Posterior vena cava (tissue), 2 donors: Measurements from ENCODE around the gene HHIPL1. TPM values are rescaled to one million over a fixed set of nuclear protein-coding genes. Genes with fewer than 3 reads are reported as not detected.

ENCODE experiments used
- DNase-seq: peaks from one replicate; pipeline ENCODE4 v3.0.0-alpha.2; 2020; ENCODE audit warnings: low spot score
- intact Hi-C, 2 donors: fragments of 100-400 bp; cut with DNase I; formaldehyde crosslinking; loops; one replicate each; pipeline versions ENCODE4 v1.14.1 to v1.14.2; 2022 to 2023
- long read RNA-seq, 2 donors: library from polyadenylated mRNA; unstranded; transcript quantifications; one replicate each; pipeline ENCODE4 v2.0.0, GENCODE V29; 2020 to 2021
- total RNA-seq, 2 donors: library from RNA; stranded (reverse); fragmentation: NEBNext Ultra II Directional; extraction: Animal tissue kit (Norgen Biotek cat#: 25700); gene quantifications; one replicate each; pipeline ENCODE4 v1.2.1, GENCODE V29; 2021
- donor health status: DM: yes; HTN: yes; CAD: no.
- donor health status: DM: yes; HTN: yes; CAD: no.

The HHIPL1 gene
- 10 to 100 TPM; 10.9 to 11.6 TPM for total RNA-seq
- long read RNA-seq, donor 1, full-length matches to known transcripts = 7 of 16 reads
- long read RNA-seq, donor 1, partial matches to known transcripts = 5 of 16 reads
- long read RNA-seq, donor 1, other reads (novel, unspliced or antisense) = 4 of 16 reads
- long read RNA-seq, donor 2, partial matches to known transcripts = 0 of 6 reads
- long read RNA-seq, donor 2, other reads (novel, unspliced or antisense) = 3 of 6 reads

GRCh38 chr14:99644723-99645544, at the start of gene HHIPL1:
HHIPL1 (plus strand) TSS chr14:99645129; CDS start chr14:99645208, 79 bp downstream.
- no peak for DNase-seq
- intact Hi-C loops = no loop called here

GRCh38 chr14:99595524-99595923, 49.4 kb upstream of the HHIPL1 start:
- intact Hi-C loops = no loop called here
- DNase-seq = no peak

DNA sequence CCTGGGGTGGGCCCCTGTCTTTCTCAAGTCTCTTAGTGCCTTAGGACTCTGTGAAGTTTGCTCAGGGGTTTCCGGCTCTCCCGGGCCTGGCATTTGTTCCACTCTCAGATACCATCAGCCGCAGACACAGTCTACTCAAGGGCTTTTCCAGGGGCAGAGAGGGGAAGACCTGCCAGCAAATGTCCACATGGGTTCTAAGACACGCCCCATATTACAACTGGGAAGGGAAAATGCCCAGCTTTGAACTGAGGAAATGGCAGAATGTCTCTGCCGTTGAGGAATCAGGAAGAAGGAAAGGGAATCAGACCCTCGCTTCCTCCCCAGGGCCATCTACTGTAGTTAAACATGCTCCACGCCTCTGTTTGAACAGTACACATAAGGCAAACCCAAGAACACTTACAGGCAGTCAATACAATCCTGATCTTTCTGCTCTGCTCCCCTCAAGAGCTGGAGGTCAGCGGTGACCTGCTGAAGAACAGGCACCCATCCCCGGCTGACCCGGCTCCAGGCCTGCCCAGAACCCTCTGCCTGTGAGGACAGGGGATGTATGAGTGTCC, 48.8 kb upstream of the HHIPL1 start:
- intact Hi-C loops = no loop called here
- DNase-seq = no peak

GRCh38 chr14:99596772-99597171, 48.2 kb upstream of the HHIPL1 start:
- DNase-seq = no peak
- intact Hi-C loops = no loop called here

DNA sequence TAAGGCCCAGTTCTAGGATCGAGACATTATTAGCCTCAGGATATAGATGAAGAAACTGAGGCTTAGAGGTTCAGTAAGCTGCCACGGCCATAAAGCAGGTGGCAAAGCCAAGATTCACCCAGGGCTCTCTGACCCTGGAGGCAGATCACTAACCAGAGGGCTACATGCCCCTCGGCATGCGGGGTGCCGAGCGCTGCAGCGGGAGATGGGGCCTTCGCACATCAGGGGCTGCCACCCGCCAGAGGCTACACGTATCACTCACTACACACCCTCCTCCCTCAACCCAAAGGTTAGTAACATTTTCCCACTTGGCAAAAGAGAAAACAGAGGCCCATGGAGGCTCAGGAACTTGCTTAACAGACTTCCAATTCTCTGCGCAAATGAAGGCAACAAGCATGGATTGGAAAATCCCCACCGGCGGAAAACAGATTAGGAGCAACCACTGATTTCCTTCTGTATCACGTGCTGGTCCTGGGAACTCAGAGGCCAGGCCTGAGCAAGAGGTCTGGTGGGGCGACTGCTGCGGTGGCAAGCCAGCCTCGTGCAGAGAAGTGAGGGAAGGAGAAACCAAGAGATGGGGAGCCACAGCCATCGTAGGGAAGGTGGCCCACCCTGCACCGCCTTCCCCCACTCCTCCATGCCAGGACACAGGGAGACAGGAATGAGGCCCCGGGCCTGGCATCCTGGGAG, 46.9 kb upstream of the HHIPL1 start:
- DNase-seq = no peak
- intact Hi-C loops = no loop called here

GRCh38 chr14:99598774-99599173, 46.2 kb upstream of the HHIPL1 start:
- intact Hi-C loops = no loop called here
- no peak for DNase-seq

- intact Hi-C loops = no loop called here
- no peak for DNase-seq
These were observed 45.5 kb upstream of the HHIPL1 start for GRCh38 chr14:99599393-99599792.

DNA sequence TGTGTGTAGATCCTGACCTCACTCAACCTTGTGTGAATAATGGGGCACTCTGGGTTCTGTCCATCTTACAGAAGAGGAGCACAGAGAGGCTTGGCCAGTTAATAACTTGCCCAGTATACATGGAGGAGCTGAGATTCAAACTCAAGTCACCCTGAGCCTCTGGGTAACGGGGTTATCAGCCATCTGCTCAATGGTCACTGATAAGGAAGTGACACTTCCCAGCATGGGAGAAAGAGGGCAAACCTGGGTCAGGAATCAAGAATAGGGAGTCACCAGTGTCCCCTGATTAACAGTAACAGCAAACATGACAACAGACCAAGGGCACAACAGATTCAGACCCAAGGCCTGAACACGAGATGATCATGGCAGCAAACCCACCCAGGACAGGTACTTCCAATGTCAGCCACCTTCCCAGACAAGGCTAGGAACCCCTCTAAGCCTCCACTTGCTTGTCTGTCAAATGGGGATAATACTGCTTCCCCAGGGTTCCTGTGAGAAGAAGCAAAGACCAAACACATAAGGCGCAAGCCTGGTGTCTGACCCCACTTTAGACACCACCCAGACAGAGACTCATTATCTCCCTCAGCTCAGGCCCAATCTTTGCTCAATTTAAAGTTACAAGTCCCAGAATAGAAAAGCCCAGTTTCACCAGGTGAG, 44.6 kb upstream of the HHIPL1 start:
- DNase-seq = no peak
- intact Hi-C loops = loop anchor here in 1 of 2 donors (5.0 kb wide), 1 partner anchor 33 kb away; no protein-coding TSS in a partner anchor

GRCh38 chr14:99601361-99601831, 43.5 kb upstream of the HHIPL1 start:
- intact Hi-C loops = loop anchor here in 1 of 2 donors (5.0 kb wide), 1 partner anchor 34 kb away; no protein-coding TSS in a partner anchor
- no peak for DNase-seq

DNA sequence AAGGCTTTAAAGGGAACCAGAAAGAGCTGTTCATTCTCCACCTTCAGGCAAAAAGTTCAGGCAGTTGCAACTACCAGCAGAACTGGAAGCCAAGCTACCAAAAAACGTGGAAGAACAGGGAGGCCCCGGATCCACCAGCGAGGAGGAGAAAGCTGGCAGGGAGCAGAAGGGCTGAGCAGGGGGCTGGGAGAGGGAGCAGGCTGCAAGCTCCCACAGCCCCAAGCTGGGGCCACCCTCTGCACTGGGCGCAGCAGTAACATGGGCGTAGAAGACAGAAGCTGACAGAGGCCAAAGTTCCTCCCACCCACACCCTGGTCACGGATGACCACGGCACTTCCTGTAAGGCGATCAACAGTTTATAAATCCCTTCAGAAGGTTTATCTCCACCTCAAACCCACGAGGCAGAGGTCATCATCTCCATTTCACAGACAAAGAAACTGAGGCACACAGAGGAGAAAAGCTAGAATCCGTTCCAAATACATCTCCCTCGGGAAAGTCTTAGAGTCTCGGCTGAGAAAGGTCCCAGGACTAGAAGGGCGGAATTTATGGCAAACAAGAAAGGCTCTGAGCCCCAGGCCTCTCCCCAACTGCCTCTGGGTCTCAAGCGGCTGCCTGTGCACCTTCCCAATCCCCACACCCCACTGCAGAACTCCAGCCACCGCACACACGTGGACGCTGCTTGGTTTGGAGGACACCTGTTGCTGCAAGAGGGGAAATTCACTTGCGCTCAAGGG, 42.7 kb upstream of the HHIPL1 start:
- no peak for DNase-seq
- intact Hi-C loops = loop anchor here in 1 of 2 donors (5.0 kb wide), 1 partner anchor 35 kb away; no protein-coding TSS in a partner anchor

- intact Hi-C loops = loop anchor here in 1 of 2 donors (5.0 kb wide), 1 partner anchor 36 kb away; no protein-coding TSS in a partner anchor
- no peak for DNase-seq
These were observed 42.0 kb upstream of the HHIPL1 start for GRCh38 chr14:99602788-99603415.

GRCh38 chr14:99603471-99604277, 41.3 kb upstream of the HHIPL1 start, which contains the start of gene CCDC85C:
CCDC85C (minus strand) TSS chr14:99604207; CDS start chr14:99603959, 248 bp downstream.
- intact Hi-C loops = loop anchor here in 1 of 2 donors (5.0 kb wide), 1 partner anchor 36 kb away; no protein-coding TSS in a partner anchor
- DNase-seq = no peak

- intact Hi-C loops = loop anchor here in 1 of 2 donors (5.0 kb wide), 1 partner anchor 37 kb away; no protein-coding TSS in a partner anchor
- DNase-seq = peak; percentile 97
These were observed 40.6 kb upstream of the HHIPL1 start for GRCh38 chr14:99604278-99604765.

DNA sequence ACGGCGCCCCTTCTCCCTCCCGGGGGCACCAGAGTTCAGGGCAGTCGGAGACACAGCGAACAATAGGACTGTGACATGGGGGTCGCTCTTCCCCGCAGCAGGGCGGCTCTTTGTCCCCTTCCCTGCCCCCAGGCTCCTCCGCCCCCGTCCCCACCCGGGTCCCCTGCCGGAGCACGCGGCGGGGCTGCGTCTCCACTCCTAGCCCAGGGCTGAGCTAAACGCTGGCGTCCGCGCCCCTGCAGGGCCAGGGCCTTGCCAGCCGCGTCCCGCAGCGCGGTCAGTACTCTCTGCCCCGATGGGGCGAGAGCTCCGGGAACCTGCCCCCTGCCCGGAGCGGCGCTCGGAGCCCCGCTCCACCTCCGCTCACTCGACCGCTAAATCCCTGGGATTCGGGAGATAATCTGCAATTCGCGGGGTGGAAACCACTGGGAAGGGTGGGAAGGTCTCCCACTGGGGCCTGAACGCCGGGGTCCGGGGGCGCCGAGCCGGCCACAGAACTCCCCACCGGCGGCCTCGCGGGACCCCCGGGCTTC, 40.1 kb upstream of the HHIPL1 start:
- intact Hi-C loops = loop anchor here in 1 of 2 donors (5.0 kb wide), 1 partner anchor 38 kb away; no protein-coding TSS in a partner anchor
- DNase-seq = no peak

DNA sequence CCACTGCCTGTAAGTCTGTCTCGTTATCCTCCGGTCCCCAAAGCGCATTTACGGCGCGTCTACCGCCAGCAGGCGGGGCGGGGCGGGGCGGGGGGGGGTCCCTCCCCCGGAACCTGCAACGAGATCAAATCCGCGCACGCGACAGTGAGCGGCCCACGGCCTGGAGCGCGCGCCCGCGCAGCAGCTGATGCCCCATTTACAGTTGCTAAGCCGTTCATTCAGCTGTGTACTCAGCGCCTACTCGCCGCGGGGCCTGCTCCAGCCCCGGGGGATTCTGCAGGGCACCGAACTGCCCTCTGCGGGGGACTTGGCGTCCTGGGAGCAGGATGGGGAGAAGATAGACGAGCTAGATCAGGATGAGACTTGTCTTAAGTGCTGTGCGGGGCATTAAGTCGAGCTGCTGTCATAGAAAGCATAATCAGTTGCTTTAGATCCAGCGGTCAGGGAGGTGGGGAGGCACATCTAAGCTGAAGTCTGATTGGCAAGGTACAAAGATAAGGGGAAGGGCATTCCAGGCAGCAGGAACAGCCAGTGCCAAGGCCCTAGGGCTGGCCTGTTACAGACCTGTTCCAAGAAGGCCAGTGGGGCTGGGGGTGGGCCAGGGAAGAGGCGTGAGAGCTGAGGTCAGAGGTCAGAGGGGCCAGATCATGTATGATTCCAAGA, 39.5 kb upstream of the HHIPL1 start:
- no peak for DNase-seq
- intact Hi-C loops = no loop called here

DNA sequence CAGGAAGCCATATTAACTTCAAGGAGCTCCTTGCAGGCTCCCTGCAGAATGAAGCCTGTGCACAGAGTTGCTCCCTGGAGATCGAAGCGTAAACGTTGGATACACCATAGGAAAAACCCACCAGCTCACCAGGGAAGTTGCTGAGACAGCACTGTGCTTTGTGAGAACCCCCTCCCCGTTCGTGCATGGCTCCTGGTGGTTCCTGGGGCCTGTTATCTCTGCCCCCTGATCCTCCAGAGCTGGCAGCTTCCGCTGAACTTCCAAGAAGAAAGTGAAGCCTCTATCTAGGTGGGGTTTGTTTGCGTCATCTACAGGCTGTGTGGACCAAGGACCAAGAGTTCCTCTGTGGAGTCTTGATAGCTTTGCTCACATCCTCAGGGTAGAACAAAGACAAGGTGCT, 38.6 kb upstream of the HHIPL1 start:
- no peak for DNase-seq
- intact Hi-C loops = no loop called here
